Stimulated activated CD4-positive, alpha-beta T cell treated with anti-CD3 and anti-CD28 coated beads, TNF-alpha, amount 100 ng/mL, for 1 hour (primary cell): ENCODE results near the gene CLN5.

Experiments used
- DNase-seq, 3 donors: peaks; one replicate each; pipeline ENCODE4 v3.0.0-alpha.2; 2020; ENCODE audit warnings: low read depth in 3 of 3, low spot score in 1 of 3

Gene CLN5

GRCh38 chr13:77016888-77017623, 25.2 kb downstream of the CLN5 start:
- no peak for DNase-seq

- no peak for DNase-seq
Measured at GRCh38 chr13:77019756-77020155, 27.9 kb downstream of the CLN5 start.

GRCh38 chr13:77022341-77022740, 30.5 kb downstream of the CLN5 start:
- DNase-seq = no peak

GRCh38 chr13:77026255-77026860, 34.5 kb downstream of the CLN5 start:
- DNase-seq = peak; percentile 40 to 50 (median 42)

GRCh38 chr13:77026861-77027621, 35.2 kb downstream of the CLN5 start, which contains the start of gene FBXL3:
FBXL3 (minus strand) TSS chr13:77027159; CDS start chr13:77021860, 5,299 bp downstream.
- peak; percentile 54 to 72 (median 72) for DNase-seq

GRCh38 chr13:77028202-77028601, 36.3 kb downstream of the CLN5 start:
- DNase-seq = no peak

- DNase-seq = no peak
Measured at GRCh38 chr13:77029436-77029835, 37.6 kb downstream of the CLN5 start.

GRCh38 chr13:77031656-77032243, 39.9 kb downstream of the CLN5 start:
- no peak for DNase-seq

- DNase-seq = no peak
Measured at GRCh38 chr13:77033717-77034302, 41.9 kb downstream of the CLN5 start.

GRCh38 chr13:77034881-77035280, 43.0 kb downstream of the CLN5 start:
- no peak for DNase-seq

GRCh38 chr13:77036279-77036678, 44.4 kb downstream of the CLN5 start:
- DNase-seq = no peak

- DNase-seq = no peak
Measured at GRCh38 chr13:77038907-77039480, 47.1 kb downstream of the CLN5 start.

- no peak for DNase-seq
Measured at GRCh38 chr13:77040076-77040475, 48.2 kb downstream of the CLN5 start.

GRCh38 chr13:77040835-77041234, 49.0 kb downstream of the CLN5 start:
- no peak for DNase-seq

- no peak for DNase-seq
Measured at GRCh38 chr13:77042566-77043177, 50.8 kb downstream of the CLN5 start.

- DNase-seq = no peak
Measured at GRCh38 chr13:77047649-77048343, 55.9 kb downstream of the CLN5 start.

GRCh38 chr13:77048681-77049080, 56.8 kb downstream of the CLN5 start:
- DNase-seq = no peak

GRCh38 chr13:77053192-77053591, 61.3 kb downstream of the CLN5 start:
- DNase-seq = no peak
